NCI-H774 (cell line): ENCODE results near the gene PPARA.
"Not testable (repeated sequence)": the region's sequence is repeated elsewhere in the genome, so short reads cannot be mapped to it uniquely, and the experiment has no call there.

Experiments used
- DNase-seq: peaks from one replicate; lab custom pipeline; 2025; lab: John Stamatoyannopoulos, UW

The PPARA gene

DNA sequence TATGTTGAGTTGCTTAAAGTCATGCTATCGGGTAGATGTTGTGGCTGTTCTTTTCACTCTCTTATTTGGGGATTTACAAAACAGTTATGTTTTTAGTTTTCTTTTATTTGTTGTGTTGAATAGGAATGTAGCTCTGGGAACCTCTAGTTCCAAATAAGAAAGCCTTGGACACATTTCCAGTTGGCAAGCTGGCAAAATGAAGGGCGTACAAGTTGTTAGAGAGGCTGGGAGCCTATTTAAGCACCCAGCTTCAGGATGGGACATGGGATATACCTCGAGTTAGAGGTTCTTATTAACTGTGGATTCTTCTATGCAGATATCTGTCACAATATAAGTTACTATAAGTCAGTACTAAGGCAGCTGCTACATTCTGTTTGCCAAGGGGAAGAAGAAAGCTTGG lies 22.8 kb downstream of the PPARA start:
- no peak for DNase-seq

DNA sequence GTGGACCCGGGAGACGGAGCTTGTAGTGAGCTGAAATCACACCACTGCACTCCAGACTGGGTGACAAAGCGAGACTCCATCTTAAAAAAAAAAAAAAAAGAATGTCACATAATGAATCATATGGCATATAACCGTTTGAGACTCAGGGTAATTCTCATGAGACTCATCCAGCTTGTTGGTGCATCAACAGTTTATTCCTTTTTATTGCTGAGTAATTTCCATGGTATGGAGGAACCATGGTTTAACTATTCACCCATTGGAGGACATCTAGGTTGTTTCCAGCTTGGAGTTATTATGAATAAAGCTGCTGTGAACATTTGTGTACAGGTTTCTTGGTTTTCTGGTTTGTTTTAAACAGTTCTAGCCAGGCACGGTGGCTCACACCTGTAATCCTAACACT lies 25.3 kb downstream of the PPARA start:
- no peak for DNase-seq

DNA sequence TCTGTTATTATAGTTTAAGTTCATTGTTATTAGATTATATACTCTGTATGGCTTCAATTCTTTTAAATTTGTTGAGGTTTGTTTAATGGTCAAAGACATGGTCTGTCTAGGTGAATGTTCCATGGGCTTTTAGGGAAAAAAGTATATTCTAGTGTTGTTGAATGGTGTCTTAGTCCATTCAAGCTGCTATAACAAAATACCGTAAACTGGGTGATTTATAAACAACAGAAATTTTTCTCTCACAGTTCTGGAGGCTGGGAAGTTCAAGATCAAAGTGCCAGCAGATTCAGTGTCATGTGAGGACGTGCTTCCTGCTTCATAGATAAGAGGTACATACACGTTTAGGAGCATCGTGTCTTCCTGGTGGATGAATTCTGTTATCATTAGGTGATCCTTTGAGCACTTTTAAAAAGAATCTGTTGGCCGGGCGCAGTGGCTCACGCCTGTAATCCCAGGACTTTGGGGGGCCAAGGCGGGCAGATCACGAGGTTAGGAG lies 26.2 kb downstream of the PPARA start:
- no peak for DNase-seq

DNA sequence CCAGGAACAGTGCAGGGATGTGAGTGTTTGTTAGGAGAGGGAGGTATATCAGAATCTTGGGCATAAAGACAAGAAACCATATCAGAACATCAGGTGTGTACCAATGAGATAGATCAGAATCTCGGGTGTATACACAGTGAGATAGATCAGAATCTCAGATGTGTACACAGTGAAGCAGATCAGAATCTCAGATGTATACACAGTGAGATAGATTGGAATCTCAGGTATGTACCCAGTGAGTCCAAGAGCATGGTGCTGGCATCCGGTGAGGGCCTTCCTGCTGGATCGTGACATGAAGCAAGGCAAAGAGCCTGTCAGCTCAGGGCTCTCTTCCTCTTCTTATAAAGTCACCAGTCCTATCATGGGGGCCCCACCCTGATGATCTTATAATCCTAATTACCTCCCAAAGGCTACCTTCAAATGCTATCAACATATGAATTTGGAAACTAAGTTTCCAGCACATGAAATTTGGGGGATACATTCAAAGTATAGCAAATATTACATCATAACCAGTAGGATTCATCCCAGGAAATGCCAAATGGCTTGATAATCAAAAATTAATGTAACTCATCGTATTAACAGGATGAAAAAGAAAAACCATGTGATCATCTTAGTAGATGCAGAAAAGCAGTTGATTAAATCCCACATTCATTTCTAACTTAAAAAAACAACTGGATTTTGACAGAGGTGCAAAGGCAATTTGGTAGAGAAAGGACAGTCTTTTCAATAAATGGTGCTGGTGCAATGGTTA lies 28.6 kb downstream of the PPARA start:
- no peak for DNase-seq

DNA sequence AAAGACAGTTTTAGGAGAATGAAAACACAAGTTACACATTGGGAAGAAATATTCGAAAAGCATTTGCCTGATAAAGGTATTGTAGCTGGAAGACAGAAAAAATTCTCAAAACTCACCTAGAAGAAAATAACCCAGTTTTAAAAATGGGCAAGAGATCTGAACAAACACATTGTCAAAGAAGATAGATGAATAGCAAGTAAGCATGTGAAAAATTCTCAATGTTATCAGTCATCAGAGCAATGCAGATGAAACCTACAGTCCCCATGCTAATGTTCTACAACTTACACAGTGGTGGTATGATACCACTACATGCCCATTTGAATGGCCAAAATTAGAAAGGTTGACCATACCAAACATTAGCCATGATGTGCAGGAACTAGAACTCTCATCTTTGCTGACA lies 29.4 kb downstream of the PPARA start:
- no peak for DNase-seq

DNA sequence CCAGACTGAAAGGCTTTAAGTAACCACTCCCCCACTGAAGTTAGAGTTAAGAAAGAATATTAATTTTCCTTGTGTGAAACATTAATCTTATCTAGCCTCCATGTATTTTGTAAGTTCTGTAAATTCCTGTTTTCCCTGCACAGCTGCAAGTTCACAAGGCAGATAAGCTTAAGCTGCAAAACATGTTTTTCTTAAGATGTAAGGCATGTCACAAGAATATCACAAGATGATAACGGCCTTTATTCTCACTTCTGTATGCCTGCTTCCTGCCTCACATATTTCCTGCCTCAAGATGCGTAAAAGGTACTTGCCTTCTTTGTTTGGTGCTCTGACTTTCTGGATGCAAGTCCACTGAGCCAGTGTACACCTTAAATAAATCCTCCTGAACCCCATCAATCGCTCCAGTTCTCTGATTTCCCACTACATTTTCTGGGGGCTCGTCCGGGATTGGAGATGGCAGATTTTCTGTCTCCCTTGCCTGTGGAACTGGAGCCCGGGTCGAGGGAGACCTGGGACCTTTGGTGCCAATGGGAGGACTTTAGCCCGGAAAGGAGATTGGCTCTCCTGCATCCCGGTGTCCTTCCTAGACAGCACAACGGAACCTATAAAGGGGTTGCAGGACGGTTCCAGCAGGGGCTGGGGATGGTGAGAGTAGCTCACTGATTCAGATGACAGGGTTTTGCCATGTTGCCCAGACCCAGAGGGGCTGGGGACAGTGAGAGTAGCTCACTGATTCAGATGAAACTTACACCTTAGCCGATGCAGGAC lies 30.2 kb downstream of the PPARA start:
- no peak for DNase-seq

DNA sequence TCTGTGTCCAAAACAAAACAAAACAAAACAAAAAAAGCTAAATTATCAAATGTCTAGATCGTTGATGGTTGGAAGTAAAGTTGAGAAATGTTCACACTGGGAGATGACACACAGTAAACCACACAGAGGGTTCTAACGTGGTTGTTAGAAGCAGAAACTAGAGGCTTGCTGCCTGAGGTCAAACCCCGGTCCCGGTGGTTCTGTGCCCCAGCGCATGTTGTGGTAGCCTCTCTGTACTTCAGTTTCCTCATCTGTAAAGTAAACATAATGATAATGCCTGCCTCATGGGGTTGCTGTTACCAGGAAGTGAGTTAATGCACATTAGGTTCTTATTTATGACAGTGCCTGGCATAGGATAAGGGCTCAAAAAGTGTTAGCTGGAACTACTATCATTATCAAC lies 33.4 kb downstream of the PPARA start:
- DNase-seq, result no peak

DNA sequence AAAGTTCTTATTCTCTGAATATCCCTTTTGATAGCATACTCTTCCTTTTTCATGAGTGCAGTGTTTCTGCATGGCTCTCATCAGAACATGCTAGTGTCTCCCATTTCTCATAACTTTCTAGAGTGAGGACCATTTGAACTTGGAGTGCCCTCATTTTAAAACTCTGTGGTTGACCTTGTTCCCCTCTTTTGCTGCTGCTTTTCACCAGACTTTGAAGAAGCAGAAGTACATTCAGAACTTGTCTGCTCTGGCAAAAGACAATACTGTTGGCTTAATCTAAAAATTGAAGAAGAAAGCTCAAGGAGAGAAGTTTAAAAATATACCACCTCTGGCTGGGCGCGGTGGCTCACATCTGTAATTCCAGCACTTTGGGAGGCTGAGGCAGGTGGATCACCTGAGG lies 35.0 kb downstream of the PPARA start:
- no peak for DNase-seq

DNA sequence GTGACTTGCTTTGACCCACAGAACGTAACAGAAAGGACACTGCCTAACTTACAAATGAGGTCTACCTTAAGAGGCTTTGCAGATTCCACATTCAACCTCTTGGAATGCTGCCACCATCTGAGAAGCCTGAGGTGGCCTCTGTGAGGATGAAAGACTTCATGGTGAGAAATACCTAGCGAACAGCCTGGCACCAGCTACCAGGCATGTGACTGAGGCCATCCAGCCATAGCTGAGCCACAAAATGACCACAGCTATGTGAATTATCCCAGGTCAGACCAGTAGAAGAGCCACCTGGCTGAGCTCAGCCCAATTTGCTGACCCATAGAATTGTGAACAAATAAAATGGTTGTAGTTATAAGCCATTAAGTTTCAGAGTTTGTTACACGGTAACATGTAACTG lies 37.5 kb downstream of the PPARA start:
- DNase-seq, result no peak

DNA sequence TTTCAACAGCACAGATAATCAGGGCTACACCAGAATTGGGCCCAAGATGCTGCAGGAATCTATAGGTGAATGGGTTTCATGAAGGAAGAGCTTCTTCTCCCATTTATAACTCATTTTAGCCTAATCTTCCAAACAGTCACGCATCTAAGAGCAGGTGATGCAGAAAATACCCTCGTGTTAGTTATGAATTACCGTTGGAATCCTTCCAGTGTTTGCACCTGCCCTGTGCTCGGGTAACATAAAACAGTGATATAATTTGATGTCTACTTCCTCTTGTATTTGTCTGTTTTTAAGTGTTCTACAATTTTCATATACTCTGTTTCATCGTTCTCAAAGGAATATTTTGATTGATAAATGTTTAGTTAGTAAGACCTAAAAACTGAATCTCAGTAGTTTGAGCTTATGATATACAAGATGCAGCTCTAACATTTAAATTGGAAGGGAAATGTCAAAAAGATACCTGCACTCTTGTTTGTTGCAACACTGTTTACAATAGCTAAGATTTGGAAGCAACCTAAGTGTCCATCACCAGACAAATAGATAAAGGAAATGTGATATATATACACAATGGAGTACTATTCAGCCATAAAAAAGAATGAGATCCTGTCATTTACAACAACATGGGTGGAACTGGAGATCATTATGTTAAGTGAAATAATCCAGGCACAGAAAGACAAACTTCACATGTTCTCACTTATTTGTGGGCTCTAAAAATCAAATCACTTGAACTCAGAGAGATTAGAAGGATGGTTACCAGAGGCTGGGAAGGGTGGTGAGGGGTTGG lies 42.1 kb downstream of the PPARA start:
- peak; percentile 4 for DNase-seq

DNA sequence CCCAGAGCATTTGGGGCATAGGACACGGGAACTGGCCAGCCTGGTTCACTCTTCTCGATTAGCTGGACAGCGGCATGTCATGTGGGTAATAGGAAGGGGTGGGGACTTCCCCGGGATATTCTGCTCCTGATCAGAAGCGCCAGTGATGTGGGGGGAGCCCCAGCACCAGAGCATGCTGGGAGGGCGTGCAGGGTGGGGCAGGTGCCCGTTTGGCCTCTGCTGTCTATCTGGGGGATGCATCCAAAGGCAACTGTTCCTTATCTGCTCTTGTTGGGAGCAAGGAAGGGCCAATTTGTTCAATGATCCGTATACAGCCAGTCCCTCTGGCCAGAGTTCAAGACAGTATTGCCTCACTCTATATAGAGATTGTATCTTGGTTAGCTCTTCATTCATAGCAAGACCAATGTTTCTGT lies 43.6 kb downstream of the PPARA start:
- DNase-seq, result no peak

DNA sequence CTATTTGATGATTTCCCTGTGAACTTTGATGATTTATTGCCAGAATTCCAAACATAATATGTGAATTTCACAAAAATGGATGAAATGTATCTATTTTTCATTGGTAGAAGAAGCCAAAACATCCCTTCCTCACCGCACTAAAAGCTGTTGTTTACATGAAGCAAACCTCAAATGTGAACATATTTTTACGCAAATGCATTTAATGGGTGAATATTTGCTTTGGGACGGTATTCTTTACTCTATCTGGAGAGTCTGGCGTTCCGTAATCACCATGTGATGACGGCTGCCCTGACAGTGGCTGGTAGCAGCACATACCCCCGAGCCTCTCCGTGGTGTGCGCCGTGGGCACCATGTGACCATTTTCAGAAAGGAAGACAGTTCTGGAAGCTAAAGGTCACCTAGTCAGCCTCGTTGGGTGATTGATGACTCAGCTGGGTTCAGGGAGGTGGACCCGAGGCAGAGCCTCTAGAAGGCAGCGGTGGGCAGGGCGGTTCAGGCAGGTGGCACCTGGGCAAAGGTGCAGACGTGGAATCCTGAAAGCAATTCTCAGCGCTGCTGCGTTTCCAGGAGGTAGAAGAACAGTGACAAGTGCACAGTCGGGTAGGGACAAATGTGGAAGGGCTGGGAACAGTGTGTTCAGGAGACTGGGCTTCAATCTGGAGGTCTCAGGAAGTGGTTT lies 45.3 kb downstream of the PPARA start:
- peak; percentile 9 for DNase-seq

DNA sequence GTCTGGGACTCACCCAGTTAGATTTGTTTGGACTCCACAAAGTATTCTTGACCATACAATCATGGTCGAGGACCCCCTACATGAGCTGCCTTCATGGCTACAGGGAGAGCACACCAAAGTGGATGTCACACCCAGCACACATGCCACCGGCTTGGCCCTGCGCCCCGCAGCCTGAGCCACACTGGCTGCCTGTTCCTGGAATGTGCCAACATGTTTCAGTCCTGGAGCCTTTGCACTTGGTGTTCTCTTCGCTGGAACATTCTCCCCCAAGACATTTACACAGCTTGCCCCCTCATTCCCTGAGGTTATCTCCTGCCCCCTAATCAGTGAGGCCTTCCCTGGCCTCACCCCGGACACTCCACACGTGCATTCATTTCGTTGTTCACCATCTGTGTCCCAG lies 46.0 kb downstream of the PPARA start:
- DNase-seq, result no peak

DNA sequence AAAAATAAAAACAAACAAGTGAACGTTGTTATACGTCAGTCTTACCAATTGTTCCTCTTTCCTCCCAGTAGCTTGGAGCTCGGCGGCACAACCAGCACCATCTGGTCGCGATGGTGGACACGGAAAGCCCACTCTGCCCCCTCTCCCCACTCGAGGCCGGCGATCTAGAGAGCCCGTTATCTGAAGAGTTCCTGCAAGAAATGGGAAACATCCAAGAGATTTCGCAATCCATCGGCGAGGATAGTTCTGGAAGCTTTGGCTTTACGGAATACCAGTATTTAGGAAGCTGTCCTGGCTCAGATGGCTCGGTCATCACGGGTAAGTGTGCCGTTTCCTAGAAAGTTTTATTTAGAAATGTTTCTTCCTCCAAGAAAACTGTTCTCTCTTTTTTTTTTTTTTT lies 47.9 kb downstream of the PPARA start:
- DNase-seq, result no peak

DNA sequence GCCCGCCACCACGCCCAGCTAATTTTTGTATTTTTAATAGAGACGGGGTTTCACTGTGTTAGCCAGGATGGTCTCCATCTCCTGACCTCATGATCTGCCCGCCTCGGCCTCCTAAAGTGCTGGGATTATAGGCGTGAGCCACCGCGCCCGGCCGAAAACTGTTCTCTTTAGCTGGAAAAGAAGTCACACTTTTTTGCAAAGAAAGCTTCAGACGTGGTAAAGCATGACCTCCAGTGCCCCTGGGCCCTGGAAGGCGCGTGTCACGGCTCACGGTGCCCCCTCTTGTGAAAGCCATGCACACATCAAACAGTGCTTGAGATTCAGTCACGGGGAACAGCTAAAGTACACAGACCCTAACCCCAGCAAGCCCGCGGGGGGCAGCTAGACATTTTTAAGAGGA lies 48.5 kb downstream of the PPARA start:
- not testable (repeated sequence) for DNase-seq

DNA sequence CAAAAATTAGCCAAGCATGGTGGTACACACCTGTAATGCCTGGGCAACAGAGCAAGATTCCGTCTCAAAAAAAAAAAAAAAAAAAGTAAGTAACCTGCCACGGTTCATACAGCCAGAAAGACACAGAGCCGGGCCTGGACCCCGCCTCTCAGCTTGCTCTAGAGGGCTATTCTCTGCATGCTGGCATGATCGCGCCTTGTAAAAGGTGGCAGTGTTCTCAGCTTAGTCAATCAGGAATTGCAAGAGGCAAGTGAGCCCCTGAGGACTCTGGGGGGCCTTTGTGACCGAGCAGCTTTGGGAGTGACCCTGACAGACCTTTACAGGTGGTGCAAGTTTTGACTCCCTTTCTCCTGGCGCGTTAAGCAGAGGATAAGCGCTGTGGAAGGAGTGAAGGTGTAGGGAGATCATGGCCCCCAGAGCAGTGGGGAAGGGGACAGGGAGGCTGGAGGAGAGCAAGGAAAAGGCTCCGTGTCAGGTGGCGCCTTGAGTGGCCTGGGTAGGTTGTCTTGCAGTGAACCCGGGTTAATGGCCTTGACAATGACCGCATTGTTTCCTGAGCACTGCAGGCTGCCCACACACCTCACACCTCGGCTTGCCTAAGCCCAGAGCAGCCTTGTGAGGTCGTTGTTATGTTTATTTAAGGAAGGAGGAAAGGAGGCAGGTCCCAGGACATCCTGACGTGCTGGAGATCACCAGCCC lies 50.9 kb downstream of the PPARA start:
- DNase-seq, result no peak

DNA sequence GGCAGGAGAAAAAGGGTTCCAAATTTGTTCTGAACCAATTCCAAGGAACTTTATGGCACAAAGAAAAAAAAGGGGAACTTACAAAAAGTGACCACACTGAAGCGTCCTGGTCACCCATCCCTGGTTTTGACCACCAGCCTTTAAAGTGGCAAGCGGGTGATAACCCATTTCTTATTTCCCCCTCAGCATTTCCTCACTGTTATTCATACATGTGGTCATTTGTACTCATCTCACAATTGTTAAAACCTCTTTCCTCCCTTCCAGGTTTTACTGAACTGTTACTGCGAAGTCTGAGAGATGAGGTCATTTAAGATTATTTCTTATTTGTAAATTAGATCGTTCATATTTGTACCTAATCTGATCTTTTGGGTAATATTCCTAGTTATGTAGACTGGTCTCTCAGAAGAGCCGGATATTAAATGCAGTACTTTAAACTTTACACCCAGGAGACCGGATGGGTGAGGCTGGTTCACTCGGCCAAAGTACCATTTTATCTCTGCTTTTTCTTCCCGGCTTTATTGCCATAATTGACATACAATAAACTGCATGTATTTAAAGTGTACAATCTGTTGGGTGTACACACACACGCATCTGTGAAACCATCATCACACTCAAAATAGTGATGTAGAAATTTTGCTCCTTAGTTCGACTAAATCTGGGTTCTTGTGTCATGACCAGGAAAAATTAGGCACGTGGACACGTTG lies 52.7 kb downstream of the PPARA start:
- no peak for DNase-seq

DNA sequence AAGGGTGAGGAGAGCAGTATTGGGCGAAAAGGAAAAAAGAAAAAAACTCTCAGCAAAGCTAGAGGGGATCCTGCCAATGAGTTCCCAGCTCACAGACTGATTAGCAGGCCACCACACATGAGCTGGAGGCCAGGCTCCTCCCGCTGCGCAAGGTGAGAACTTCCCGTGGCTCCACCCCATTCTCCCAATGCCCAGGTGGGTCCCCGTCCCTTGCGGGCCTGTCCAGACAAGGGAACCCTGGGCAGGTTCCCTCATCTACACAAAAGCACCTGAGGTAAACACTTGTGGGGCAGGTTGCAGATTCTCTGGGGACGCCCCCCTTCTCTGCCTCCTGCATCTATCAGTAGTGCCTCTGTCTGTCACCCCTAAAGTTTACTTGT lies 53.3 kb downstream of the PPARA start:
- no peak for DNase-seq

DNA sequence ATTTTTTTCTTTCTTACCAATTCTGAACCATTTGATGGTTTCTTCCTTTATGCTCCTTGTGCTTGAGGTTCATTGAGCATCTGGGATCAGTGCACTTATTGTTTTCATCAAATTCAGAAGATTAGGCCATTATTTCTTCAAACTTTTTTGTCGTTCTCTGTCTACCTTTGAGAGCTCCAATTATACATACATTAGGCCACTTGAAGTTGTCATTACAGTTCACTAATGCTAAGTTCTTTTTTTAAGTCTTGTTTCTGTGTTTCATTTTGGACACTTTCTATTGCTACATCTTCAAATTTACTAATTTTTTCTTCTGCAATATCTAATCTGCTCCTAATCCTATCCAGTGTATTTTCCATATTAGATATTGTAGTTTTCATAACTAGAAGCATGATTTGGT lies 58.9 kb downstream of the PPARA start:
- no peak for DNase-seq

DNA sequence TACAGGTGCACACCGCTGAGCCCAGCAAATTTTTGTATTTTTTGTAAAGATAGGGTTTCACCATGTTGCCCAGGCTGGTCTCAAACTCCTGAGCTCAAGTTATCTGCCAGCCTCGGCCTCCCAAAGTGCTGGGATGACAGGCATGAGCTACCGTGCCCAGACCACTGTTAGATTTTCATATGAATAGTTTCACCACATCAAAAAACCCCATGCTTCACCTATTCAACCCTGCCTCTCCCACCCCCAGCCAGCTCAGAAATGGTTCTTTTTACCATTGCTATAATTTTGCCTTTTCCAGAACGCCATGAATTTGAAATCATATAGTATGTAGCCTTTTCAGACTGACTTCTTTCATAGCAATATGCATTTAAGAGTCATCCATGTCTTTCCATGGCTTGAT lies 61.9 kb downstream of the PPARA start:
- DNase-seq, result no peak

DNA sequence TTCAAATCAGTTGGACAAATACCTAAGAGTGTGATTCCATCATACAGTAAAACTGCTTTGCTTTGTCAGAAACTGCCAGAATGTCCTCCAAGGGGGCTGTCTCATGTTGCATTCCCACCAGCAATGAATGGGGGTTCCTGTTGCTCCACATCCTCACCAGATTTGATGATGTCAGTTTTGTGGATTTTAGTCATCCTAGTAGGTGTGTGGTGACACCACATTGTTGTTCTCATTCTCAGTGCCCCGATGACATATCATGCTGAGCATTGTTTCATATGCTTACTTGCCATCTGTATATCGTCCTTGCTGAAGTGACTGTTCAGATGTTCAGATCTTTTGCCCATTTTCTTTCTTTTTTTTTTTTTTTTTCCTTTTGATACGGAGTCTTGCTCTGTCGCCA lies 62.7 kb downstream of the PPARA start:
- no peak for DNase-seq
